Right kidney (tissue), 1 donor: ENCODE results near the gene CDH13.

Experiments used
- DNase-seq: peaks from one replicate; pipeline ENCODE4 v3.0.0-alpha.2; 2016

Gene CDH13

GRCh38 chr16:82955741-82956348 lies 329.1 kb downstream of the CDH13 start:
- no peak for DNase-seq

- no peak for DNase-seq
Measured at GRCh38 chr16:82957212-82957611, 330.4 kb downstream of the CDH13 start.

DNA sequence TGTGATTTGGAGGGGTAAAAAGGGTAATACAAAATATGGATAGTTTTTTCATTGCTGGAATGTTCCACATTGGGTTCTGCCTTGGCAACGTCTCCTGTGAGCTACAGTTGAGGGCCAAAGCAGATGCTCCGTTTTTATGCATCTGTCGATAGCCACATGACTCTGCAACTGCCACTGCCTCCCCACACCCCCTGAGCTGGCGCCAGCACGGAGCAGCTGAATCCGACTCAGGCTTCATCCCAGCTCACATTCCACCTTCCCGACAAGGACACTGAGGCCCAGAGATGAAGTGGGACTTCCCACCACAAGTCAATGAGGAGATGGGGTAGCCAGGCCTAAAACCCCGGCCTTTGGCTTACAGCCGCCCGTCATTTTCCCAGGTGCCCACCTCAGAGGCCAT lies 334.1 kb downstream of the CDH13 start:
- DNase-seq: no peak

- DNase-seq: no peak
Measured at GRCh38 chr16:82963653-82964052, 336.9 kb downstream of the CDH13 start.

- DNase-seq: no peak
Measured at GRCh38 chr16:82965808-82966207, 339.0 kb downstream of the CDH13 start.

- no peak for DNase-seq
Measured at GRCh38 chr16:82967424-82967823, 340.7 kb downstream of the CDH13 start.

DNA sequence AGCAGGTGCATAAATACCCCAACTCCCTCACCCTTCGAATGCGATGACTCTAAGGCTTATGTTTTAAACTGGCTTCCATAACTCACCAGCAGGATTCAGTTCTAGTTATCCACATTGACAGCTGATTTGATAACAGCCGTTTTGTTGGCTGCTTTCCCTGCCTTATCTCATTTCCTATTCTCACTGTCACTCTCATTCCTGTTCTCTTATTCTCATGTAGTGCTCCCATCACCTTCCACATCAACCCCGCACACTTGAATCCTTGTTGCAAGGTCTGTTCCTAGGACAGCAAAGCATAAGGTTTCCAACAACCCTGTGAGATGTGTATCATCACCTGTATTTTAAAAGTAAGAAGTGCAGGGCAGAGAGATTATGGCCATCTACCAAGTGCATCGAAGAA lies 344.4 kb downstream of the CDH13 start:
- DNase-seq: no peak

DNA sequence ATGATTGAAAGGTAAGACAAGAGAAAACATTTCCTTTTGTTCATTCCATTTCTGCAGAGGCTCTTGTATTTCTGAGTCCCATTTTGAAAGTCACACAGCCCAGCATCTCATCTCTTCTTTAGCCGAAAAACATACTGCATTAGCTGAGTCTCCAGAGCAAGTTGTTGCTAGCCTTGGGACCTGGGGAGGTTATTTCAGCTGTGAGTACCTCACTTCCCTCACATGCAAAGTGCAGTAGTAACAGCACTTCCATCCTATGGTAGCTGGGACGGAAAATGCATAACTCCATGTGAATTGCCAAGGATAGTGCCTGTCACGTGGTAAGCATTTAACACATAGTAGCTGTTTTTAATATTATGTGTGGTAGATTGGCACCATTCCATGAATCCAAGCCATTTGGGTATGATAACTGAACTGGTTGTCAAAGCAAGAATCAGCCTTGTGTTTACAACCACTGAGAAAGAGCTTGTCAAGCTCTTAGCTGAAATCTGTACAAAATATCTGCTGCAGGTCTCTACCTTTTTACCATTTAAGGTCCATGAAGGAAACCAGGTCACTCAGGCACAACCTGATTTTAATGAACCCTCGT lies 345.7 kb downstream of the CDH13 start:
- DNase-seq: no peak

DNA sequence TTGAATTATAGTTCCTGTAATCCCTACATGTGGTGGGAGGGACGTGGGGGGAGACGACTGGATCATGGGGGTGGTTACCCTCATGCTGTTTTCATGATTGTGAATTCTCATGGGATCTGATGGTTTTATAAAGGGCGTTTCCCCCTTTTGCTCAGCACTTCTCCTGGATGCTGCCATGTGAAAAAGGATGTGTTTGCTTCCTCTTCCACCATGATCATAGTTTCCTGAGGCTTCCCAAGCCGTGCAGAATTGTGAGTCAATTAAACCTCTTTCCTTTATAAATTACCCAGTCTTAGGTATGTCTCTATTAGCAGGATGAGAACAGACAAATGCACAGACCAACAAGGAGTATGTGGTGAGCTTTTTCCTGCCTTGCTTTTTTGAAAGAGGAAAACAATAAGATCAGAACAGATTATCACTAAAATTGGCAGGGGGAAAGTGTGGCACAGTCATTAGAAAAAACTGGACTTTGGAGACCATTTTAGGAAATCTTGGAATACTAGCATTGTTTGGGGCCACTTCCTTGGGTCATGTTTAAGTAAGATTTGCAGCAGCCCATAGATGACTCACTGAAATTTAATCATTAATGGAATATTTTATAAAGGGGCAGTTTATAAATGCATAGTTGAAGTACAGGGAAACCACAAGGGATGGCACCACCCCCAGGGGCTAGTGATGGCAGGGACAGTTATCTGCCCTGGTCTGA lies 352.8 kb downstream of the CDH13 start:
- DNase-seq: no peak

GRCh38 chr16:82980810-82981209 lies 354.0 kb downstream of the CDH13 start:
- DNase-seq: no peak

DNA sequence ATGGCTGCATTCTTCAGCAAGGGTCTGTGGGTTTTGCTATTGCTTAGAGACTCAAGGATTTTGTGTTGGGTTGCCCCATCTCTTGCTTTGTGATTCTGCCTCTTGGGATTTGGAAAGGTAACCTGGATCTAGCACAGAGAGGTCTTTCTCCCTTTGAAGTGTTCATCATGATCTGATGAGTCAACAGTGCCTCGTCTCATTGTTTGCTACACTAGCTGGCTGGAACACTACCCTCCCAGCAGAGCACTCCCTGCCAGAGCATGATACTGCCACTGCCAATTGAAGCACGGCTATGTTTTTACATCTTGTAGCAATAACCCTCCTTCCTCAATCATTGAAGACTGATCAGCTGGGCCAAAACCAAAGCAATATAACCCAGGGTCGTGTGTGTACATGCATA lies 361.0 kb downstream of the CDH13 start:
- DNase-seq: no peak

DNA sequence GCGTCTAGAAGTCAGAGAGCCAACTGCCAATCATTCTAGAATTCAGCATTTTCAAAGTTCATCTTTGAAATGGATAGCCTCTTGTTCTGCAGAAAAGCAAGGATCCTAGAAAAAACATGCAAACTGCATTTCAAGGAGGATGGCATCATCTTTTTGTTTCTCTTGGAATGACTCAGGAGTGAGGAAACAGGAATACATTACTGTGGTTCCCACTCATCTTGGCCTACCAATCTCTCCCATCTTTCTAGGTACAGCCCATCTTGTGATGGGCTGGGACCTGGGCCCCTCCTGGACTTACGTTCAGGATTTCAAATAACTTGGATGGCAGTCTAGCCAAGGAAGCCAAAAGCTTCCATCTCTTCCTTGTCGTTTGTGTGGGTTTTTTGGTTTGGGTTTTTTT lies 363.4 kb downstream of the CDH13 start:
- DNase-seq: no peak

DNA sequence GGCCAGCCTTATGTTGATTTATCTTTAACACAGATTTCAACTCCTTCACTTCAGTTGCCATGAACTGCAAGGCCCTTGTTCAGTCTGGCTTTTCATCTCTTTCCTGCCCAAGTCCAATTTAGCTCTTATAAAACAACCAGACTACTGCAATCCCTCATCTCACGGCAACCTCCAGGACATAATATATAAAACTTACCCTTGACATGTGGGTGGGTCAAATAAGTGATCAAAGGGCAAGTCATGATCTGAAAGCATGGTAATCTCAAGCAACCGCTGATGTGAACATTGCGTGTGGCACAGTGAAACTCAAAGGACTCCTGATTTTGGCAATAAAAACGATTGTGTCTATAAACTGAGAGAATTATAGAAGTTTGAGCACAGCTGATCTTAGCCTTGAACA lies 364.6 kb downstream of the CDH13 start:
- DNase-seq: no peak

DNA sequence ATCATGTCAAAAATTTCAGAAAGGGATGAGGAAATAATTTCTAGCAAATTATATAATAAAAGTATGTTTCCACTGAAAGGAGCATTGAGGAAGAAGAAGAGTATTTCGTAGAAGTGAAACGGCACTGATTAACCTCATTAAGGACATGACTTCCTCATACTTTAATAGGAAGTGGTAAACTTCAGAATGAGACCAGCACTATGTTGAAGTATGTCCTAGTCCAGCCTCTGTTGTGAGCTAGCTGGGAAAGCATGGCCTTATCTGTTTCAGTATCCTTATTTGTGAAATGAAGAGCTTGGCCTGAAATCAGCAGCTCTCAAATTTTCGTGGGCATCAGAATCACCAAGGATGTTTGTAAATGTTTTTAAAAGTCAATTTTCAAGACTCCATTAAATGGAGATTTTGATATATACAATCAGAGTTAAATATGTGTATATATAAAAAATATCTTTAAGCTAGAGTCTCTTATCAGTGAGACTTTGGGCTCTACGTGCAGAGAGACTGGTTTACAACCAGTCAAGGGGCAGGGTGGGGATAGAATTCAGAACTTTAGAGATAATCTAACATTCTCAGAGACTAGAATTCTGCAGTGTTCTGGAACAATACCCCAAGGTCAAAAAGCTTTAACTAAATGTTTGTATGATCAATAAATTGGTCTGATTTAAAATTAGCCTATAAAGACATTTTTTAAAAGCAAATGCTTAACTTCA lies 365.4 kb downstream of the CDH13 start:
- DNase-seq: no peak

DNA sequence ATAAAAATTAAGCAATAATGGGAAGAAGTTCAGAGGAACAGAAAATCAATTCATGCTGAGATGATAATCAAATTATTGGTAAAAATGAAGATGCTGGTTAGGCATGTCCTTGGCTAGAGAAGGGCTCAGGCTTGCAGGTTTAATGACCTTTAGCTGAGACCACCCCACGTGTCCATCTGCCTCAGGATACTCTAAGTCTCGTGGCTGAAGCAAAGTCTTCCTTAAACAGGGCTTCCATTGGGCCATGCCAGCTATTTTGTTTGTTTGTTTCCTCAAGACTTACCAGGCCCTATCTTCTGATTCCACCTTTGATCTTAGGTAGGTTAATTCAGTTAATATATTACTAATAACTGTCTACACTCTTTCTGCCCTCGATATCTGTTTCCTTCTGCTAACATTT lies 366.0 kb downstream of the CDH13 start:
- DNase-seq: no peak

- DNase-seq: no peak
Measured at GRCh38 chr16:82993415-82993814, 366.6 kb downstream of the CDH13 start.

GRCh38 chr16:82993926-82994325 lies 367.2 kb downstream of the CDH13 start:
- DNase-seq: no peak

DNA sequence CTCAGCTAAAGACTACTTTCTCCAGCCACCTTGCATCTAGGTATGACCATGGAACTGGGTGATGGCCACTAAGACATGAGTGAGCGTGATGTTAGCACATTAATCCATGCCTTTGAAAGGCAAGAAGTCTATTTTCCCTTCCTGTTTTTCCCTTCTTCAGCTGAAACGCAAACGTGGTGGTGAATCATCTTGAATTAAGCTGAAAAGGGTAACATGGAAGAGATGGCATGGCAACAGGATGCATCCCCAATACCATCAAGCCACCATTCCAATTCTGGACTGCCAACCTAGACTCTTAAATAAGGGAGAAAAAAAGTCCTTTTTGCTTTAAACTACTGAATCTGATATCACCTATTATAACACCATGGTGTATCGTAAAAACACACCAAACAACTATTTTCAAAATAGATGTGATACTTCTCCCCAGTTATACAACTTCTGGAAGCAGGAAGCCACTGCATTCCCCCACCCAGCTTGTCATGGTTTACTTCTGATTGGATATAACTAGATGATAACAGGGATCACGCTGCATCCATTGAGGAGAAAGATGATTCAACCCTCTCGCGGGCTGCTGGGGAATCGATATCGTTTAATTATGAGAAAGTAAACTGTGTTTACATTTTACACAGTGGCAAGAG lies 368.6 kb downstream of the CDH13 start:
- no peak for DNase-seq

GRCh38 chr16:82995924-82996441 lies 369.2 kb downstream of the CDH13 start:
- DNase-seq: no peak

DNA sequence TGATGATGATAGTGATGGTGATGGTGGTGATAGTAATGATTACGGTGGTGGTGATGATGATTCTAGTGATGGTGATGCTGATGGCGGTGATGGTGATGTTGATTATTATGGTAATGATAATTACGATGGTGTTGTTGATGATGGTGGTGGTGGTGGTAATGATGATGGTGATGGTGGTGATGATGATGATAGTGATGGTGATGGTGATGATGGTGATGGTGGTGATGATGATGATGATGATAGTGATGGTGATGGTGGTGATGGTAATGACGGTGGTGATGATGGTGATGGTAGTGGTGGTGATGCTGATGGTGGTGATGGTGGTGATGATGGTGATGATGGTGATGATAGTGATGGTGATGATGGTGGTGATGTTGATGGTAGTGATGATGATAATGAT lies 370.0 kb downstream of the CDH13 start:
- no peak for DNase-seq

GRCh38 chr16:82999711-83000110 lies 372.9 kb downstream of the CDH13 start:
- DNase-seq: no peak
